H1 (cell line): ENCODE results near the gene YIF1B. TPM values are rescaled to one million over a fixed set of nuclear protein-coding genes. Genes with fewer than 3 reads are reported as not detected.

ENCODE experiments used
- CTCF ChIA-PET: fragments of 300-600 bp; sonication (Branson Sonifier 250); formaldehyde crosslinking; loops from one replicate; lab custom pipeline; 2021; ENCODE audit not compliant: partially characterized antibody; lab: Charles Lee
- POLR2A ChIA-PET: fragments of 300-600 bp; sonication (Branson Sonifier 250); formaldehyde crosslinking; loops from one replicate; lab custom pipeline; 2021; ENCODE audit warnings: inconsistent platforms; ENCODE audit not compliant: partially characterized antibody; lab: Charles Lee
- DNase-seq, 2 experiments: peaks; one replicate each; pipeline versions ENCODE4 v3.0.0 to v3.0.0-alpha.2; 2010 to 2022; ENCODE audit warnings: low spot score in 2 of 2, low read depth in 1 of 2, mixed read lengths in 1 of 2
- FAIRE-seq: peaks from 2 replicates; lab custom pipeline; 2011; peaks lifted over from hg19 to GRCh38; lab: Jason Lieb, UNC
- H2AFZ ChIP-seq: 2 replicates; pipeline ENCODE4 v1.8.1; 2012; ENCODE audit warnings: low read length, inconsistent platforms
- H2AK5ac ChIP-seq: 2 replicates; pipeline ENCODE4 v1.6.1; 2013; ENCODE audit warnings: low read depth, low read length
- H2BK120ac ChIP-seq: replicated peaks from 2 replicates; pipeline ENCODE3; 2013; ENCODE audit warnings: low read depth, low read length, inconsistent platforms
- H2BK12ac ChIP-seq: 2 replicates; pipeline ENCODE4 v1.6.1; 2013; ENCODE audit warnings: low read depth, low read length
- H2BK15ac ChIP-seq: 2 replicates; pipeline ENCODE4 v1.6.1; 2013; ENCODE audit warnings: low read length
- H2BK20ac ChIP-seq: 2 replicates; pipeline ENCODE4 v1.6.1; 2013; ENCODE audit warnings: low read length
- H2BK5ac ChIP-seq: 2 replicates; pipeline ENCODE4 v1.6.1; 2013; ENCODE audit warnings: low read depth, low read length
- H3K14ac ChIP-seq: 2 replicates; pipeline ENCODE4 v1.6.1; 2013; ENCODE audit warnings: inconsistent platforms; ENCODE audit not compliant: insufficient read length
- H3K18ac ChIP-seq: 2 replicates; pipeline ENCODE4 v1.6.1; 2013; ENCODE audit warnings: low read length; ENCODE audit errors: extremely low read depth
- H3K23ac ChIP-seq: 2 replicates; pipeline ENCODE4 v1.6.1; 2013; ENCODE audit warnings: inconsistent platforms; ENCODE audit not compliant: insufficient read length
- H3K23me2 ChIP-seq: 2 replicates; pipeline ENCODE4 v1.6.1; 2013; ENCODE audit warnings: low read depth, low read length
- H3K27ac ChIP-seq: 2 replicates; pipeline ENCODE4 v1.6.1; 2011; ENCODE audit warnings: low read depth, low read length, inconsistent platforms
- H3K27me3 ChIP-seq, 4 experiments: replicated peaks in 1 of 4; 1 replicate in 1 of 4; 2 replicates in 3 of 4; pipeline versions ENCODE4 v1.6.1 to v1.8.1; 2011 to 2013; ENCODE audit warnings: low read length in 3 of 4, mild to moderate bottlenecking in 3 of 4, inconsistent platforms in 2 of 4, mixed read lengths in 2 of 4, moderate library complexity in 1 of 4; ENCODE audit not compliant: control insufficient read depth in 3 of 4, insufficient read depth in 3 of 4; ENCODE audit errors: extremely low read depth in 1 of 4
- H3K36me3 ChIP-seq, 4 experiments: 2 replicates each; pipeline versions ENCODE4 v1.6.1 to v1.8.1; 2011 to 2013; ENCODE audit warnings: mild to moderate bottlenecking in 4 of 4, low read length in 3 of 4, moderate library complexity in 2 of 4, control low read depth in 1 of 4, inconsistent platforms in 1 of 4; ENCODE audit not compliant: insufficient read depth in 4 of 4, control insufficient read depth in 2 of 4
- H3K4ac ChIP-seq: replicated peaks from 2 replicates; pipeline ENCODE3; 2013; ENCODE audit warnings: low read length, low read depth, mixed read lengths, inconsistent platforms; ENCODE audit not compliant: insufficient read length
- H3K4me1 ChIP-seq, 4 experiments: replicated peaks in 1 of 4; 1 replicate in 1 of 4; 2 replicates in 3 of 4; pipeline versions ENCODE4 v1.6.1 to v1.8.1; 2011 to 2013; ENCODE audit warnings: low read length in 3 of 4, inconsistent platforms in 2 of 4, mixed read lengths in 1 of 4; ENCODE audit not compliant: insufficient read depth in 4 of 4, control insufficient read depth in 3 of 4
- H3K4me2 ChIP-seq, 2 experiments: 2 replicates each; pipeline versions ENCODE4 v1.6.1 to v1.8.1; 2011 to 2013; ENCODE audit warnings: low read depth in 2 of 2, low read length in 2 of 2, control low read depth in 1 of 2, inconsistent platforms in 1 of 2, mild to moderate bottlenecking in 1 of 2; ENCODE audit not compliant: insufficient read depth in 1 of 2
- H3K4me3 ChIP-seq, 4 experiments: fragments of 200-600, 300-600 bp in 1 of 4; sonication (generic), shearing (Covaris generic), sonication (Bioruptor Twin) in 1 of 4; 2 replicates each; pipeline versions ENCODE4 v1.5.1 to v1.8.1; 2011 to 2016; ENCODE audit warnings: low read length in 4 of 4, low read depth in 3 of 4, control low read depth in 2 of 4, inconsistent platforms in 2 of 4, mild to moderate bottlenecking in 2 of 4, mixed read lengths in 1 of 4, moderate library complexity in 1 of 4; ENCODE audit not compliant: insufficient read depth in 2 of 4; ENCODE audit errors: extremely low read depth in 1 of 4
- H3K56ac ChIP-seq: replicated peaks from 2 replicates; pipeline ENCODE3; 2013; ENCODE audit warnings: low read depth, mild to moderate bottlenecking, mixed read lengths, low read length, inconsistent platforms; ENCODE audit not compliant: insufficient read length
- H3K79me1 ChIP-seq: 2 replicates; pipeline ENCODE4 v1.6.1; 2013; ENCODE audit warnings: low read depth, low read length, control low read depth
- H3K79me2 ChIP-seq, 2 experiments: 2 replicates each; pipeline versions ENCODE4 v1.6.1 to v1.8.1; 2012 to 2013; ENCODE audit warnings: low read length in 2 of 2, mild to moderate bottlenecking in 2 of 2, inconsistent platforms in 1 of 2; ENCODE audit not compliant: insufficient read depth in 2 of 2, control insufficient read depth in 1 of 2
- H3K9ac ChIP-seq, 4 experiments: replicated peaks in 1 of 4; 1 replicate in 1 of 4; 2 replicates in 3 of 4; pipeline versions ENCODE4 v1.6.1 to v1.8.1; 2011 to 2013; ENCODE audit warnings: low read depth in 3 of 4, low read length in 3 of 4, control low read depth in 2 of 4, mild to moderate bottlenecking in 2 of 4, moderate library complexity in 2 of 4, inconsistent platforms in 1 of 4; ENCODE audit errors: extremely low read depth in 1 of 4
- H3K9me3 ChIP-seq, 2 experiments: 2 replicates each; pipeline versions ENCODE4 v1.6.1 to v1.8.1; 2012 to 2013; ENCODE audit warnings: mild to moderate bottlenecking in 2 of 2, moderate library complexity in 2 of 2, control low read depth in 1 of 2, inconsistent platforms in 1 of 2, low read depth in 1 of 2, low read length in 1 of 2, mixed read lengths in 1 of 2; ENCODE audit not compliant: insufficient read depth in 2 of 2
- H4K20me1 ChIP-seq, 2 experiments: replicated peaks in 1 of 2; 2 replicates each; pipeline versions ENCODE3 to v1.8.1; 2011 to 2013; ENCODE audit warnings: inconsistent platforms in 2 of 2, low read length in 2 of 2, mild to moderate bottlenecking in 1 of 2; ENCODE audit not compliant: insufficient read depth in 2 of 2, control insufficient read depth in 1 of 2
- H4K5ac ChIP-seq: 2 replicates; pipeline ENCODE4 v1.6.1; 2013; ENCODE audit warnings: low read length, low read depth, mixed read lengths, inconsistent platforms; ENCODE audit not compliant: insufficient read length
- H4K8ac ChIP-seq: 2 replicates; pipeline ENCODE4 v1.8.0; 2013; ENCODE audit warnings: mild to moderate bottlenecking, moderate library complexity, low read length, inconsistent platforms; ENCODE audit not compliant: insufficient read depth; ENCODE audit errors: extremely low read depth
- H4K91ac ChIP-seq: replicated peaks from 2 replicates; pipeline ENCODE3; 2013; ENCODE audit warnings: low read length, mixed read lengths, inconsistent platforms; ENCODE audit not compliant: insufficient read length
- BRCA1 ChIP-seq: IDR thresholded peaks from 2 replicates; pipeline ENCODE4 v1.6.1; 2012; ENCODE audit warnings: low read depth, low read length, improper control_type of control experiment
- CBX8 ChIP-seq: fragments of 300-800, 300-1000 bp; sonication (generic); IDR thresholded peaks from 2 replicates; pipeline ENCODE4 v1.7.1; 2016; ENCODE audit warnings: low read depth, low read length, borderline replicate concordance
- JUN ChIP-seq: IDR thresholded peaks from 2 replicates; pipeline ENCODE4 v1.6.1; 2011; ENCODE audit warnings: low read depth, mild to moderate bottlenecking, improper control_type of control experiment, low read length
- KDM4A ChIP-seq: IDR thresholded peaks from one replicate; pipeline ENCODE4 v1.7.1; 2012; ENCODE audit warnings: low read depth, mild to moderate bottlenecking, moderate library complexity, low read length, inconsistent platforms; ENCODE audit not compliant: severe bottlenecking
- RAD21 ChIP-seq, 2 experiments: IDR thresholded peaks in 1 of 2; conservative IDR thresholded peaks in 1 of 2; 2 replicates each; pipeline ENCODE4 v1.6.1; 2011; ENCODE audit warnings: low read depth in 2 of 2, low read length in 2 of 2, improper control_type of control experiment in 1 of 2, inconsistent platforms in 1 of 2, mild to moderate bottlenecking in 1 of 2, moderate library complexity in 1 of 2
- RNF2 ChIP-seq: fragments of 200-900, 300-1000 bp; sonication (generic); IDR thresholded peaks from 2 replicates; pipeline ENCODE4 v1.7.1; 2016; ENCODE audit warnings: borderline replicate concordance, low read depth, mild to moderate bottlenecking, antibody characterized with exemption, low read length; ENCODE audit not compliant: poor library complexity, severe bottlenecking; ENCODE audit errors: missing control alignments
- SIN3A ChIP-seq, 2 experiments: IDR thresholded peaks in 1 of 2; conservative IDR thresholded peaks in 1 of 2; 2 replicates each; pipeline ENCODE4 v1.6.1; 2011 to 2012; ENCODE audit warnings: low read length in 2 of 2, improper control_type of control experiment in 1 of 2, low read depth in 1 of 2, mild to moderate bottlenecking in 1 of 2
- SUZ12 ChIP-seq: fragments of 200-600 bp; sonication (generic); IDR thresholded peaks from 2 replicates; pipeline ENCODE4 v1.6.1; 2012; ENCODE audit warnings: mild to moderate bottlenecking, inconsistent platforms, low read length, moderate library complexity, mixed read lengths
- USF2 ChIP-seq: IDR thresholded peaks from 2 replicates; pipeline ENCODE4 v1.6.1; 2011; ENCODE audit warnings: low read length, improper control_type of control experiment
- WGBS, 2 experiments: shearing (Covaris generic) in 1 of 2; methylation state at CpG; one replicate each; pipeline versions ENCODE4 v1.1.6 to v1.1.7; 2013 to 2015; ENCODE audit warnings: low lambda C conversion rate in 2 of 2, mixed read lengths in 2 of 2, inconsistent platforms in 1 of 2, low coverage in 1 of 2, missing lambda C conversion rate in 1 of 2; ENCODE audit not compliant: insufficient replicate concordance in 2 of 2, insufficient coverage in 1 of 2, insufficient read length in 1 of 2; ENCODE audit errors: extremely low coverage in 1 of 2, missing lambda C conversion rate in 1 of 2; 5-methylcytosine and 5-hydroxymethylcytosine counted together
- polyA plus RNA-seq, 7 experiments: library from polyadenylated mRNA; depleted of rRNA in 3 of 7; stranded (reverse) in 5 of 7; unstranded in 2 of 7; fragments of >200 nt in 5 of 7; fragments of 200-250 nt in 2 of 7; gene quantifications; 1 replicate in 5 of 7; 2 replicates in 1 of 7; 4 replicates in 1 of 7; pipeline versions ENCODE4 v1.2.1 to v1.2.3, GENCODE V29; 2011 to 2013; ENCODE audit warnings: missing spikeins in 2 of 7, mixed read lengths in 2 of 7
- total RNA-seq: library from RNA; stranded (reverse); fragmentation: NEBNext Ultra II Directional; extraction: Animal tissue kit (Norgen Biotek cat#: 25700); gene quantifications from 2 replicates; pipeline ENCODE4 v1.2.1, GENCODE V29; 2021

The YIF1B gene
- total and polyA plus RNA-seq, 2 of the 8 experiments (the other 6 are each of a cell fraction or from before 2014, with no cell fraction given), result 89.6 to 305 TPM

- peak overlapping the region; percentile 71 to 76 for H3K4me2 ChIP-seq
- peaks cover 0 to 5% (median 2%) of the 10 kb centered on the region in 4 experiments; a peak in 3 of 7 replicates for H3K4me1 ChIP-seq
- peak overlapping the region; percentile 19; the same call in 1 of the 2 replicates for H3K18ac ChIP-seq
- H4K91ac ChIP-seq, result no peak overlapping the region
- no peak overlapping the region; the same call in 1 of the 2 replicates for H2AFZ ChIP-seq
- no peak overlapping the region for H2BK15ac ChIP-seq
- no peak overlapping the region for H2AK5ac ChIP-seq
- peak overlapping the region; percentile 85 for H4K8ac ChIP-seq
- H2BK120ac ChIP-seq, result no peak overlapping the region
- no peak overlapping the region for H3K23ac ChIP-seq
- H3K9ac ChIP-seq, result peak overlapping the region in 1 of 4 experiments; percentile 25; a peak in 2 of 7 replicates
- ChIA-PET POLR2A (interaction anchor here (0.7 to 2.8 kb wide), 7 partner anchors 10 to 57 kb away, joined by 3 to 9 read pairs (median 3); partner anchors contain the start of genes C19orf33 and PSMD8), CTCF (interaction anchor here (0.6 to 2.8 kb wide), 7 partner anchors 10 to 219 kb away, joined by 3 to 14 read pairs (median 4); partner anchors contain the start of genes C19orf33 and PSMD8)
- no peak overlapping the region for H2BK12ac ChIP-seq
- DNase-seq (peak; percentile 78 to 91), FAIRE-seq (no peak)
- peaks cover 8% of the 10 kb centered on the region; the same call in 1 of the 2 replicates for H3K23me2 ChIP-seq
- 2% methylated on average over 29 of the region's 37 CpGs; no CpG with 5 or more reads in 1 of the 2 experiments for WGBS, 2 experiments
- peaks cover 3 to 9% of the 10 kb centered on the region in 2 experiments; a peak in 2 of 4 replicates for H3K9me3 ChIP-seq
- no peak overlapping the region for H2BK20ac ChIP-seq
- H3K56ac ChIP-seq, result peak overlapping the region; percentile 46
- no peak overlapping the region for H3K4ac ChIP-seq
- H3K79me2 ChIP-seq, result no peaks in the 10 kb centered on the region
- H2BK5ac ChIP-seq, result 0 out of 2 replicates have a peak overlapping the region, but pooled peaks have one; percentile 89
- no peaks in the 10 kb centered on the region for H3K79me1 ChIP-seq
- peaks cover 0 to 2% of the 10 kb centered on the region in 2 experiments for H4K20me1 ChIP-seq
- no peaks in the 10 kb centered on the region for H3K36me3 ChIP-seq
- H3K27me3 ChIP-seq, result peaks cover 4 to 25% (median 19%) of the 10 kb centered on the region in 4 experiments
- peak overlapping the region; percentile 57 to 70 (median 62) for H3K4me3 ChIP-seq
- H3K14ac ChIP-seq, result no peak overlapping the region
- no peak overlapping the region for H4K5ac ChIP-seq
- H3K27ac ChIP-seq, result no peak overlapping the region
- TF ChIP-seq SIN3A (conservative IDR thresholded peaks at IDR 0.05 in 1 of 2, IDR thresholded peaks at IDR 0.05 in 1 of 2; ENCODE audit: low read depth in 1 of 2, low read length in 2 of 2), result 0 out of 4 replicates have a peak, but pooled peaks of 1 of the 2 experiments have one; percentile 2
- no peak for TF ChIP-seq JUN
- peak; percentile 31 for TF ChIP-seq RNF2
- TF ChIP-seq KDM4A, result peak; percentile 36
- peak in 1 of 2 experiments; percentile 13; a peak in 1 of 4 replicates for TF ChIP-seq RAD21 (IDR thresholded peaks at IDR 0.05 in 1 of 2, conservative IDR thresholded peaks at IDR 0.05 in 1 of 2; ENCODE audit: low read depth in 2 of 2, low read length in 2 of 2)
- no peak for TF ChIP-seq USF2
- peak; percentile 7; the same call in 1 of the 2 replicates for TF ChIP-seq SUZ12
- no peak for TF ChIP-seq CBX8
- TF ChIP-seq BRCA1, result no peak
Measured at GRCh38 chr19:38361633-38362075, 45.9 kb upstream of the YIF1B start.
